HG03280 (cell line): Measurements from ENCODE around the gene OR2M5.

Experiments used
- ATAC-seq: cut with Tn5 transposase; IDR thresholded peaks from one replicate; pipeline ENCODE4 v1.9.1; 2021; ENCODE audit warnings: mild to moderate bottlenecking, moderate library complexity; ENCODE audit not compliant: unreplicated experiment

OR2M5 gene

GRCh38 chr1:248144513-248145198 is at the start of gene OR2M5:
Gene OR2M5 (plus strand): TSS chr1:248145148. CDS start chr1:248145148, 0 bp downstream.
- ATAC-seq, result no peak

- ATAC-seq, result no peak
Observed at GRCh38 chr1:248098529-248098928, 46.4 kb upstream of the OR2M5 start.

- ATAC-seq, result no peak
Observed at GRCh38 chr1:248102847-248103246, 42.1 kb upstream of the OR2M5 start.

- ATAC-seq, result no peak
Observed at GRCh38 chr1:248111157-248111556, 33.8 kb upstream of the OR2M5 start.

GRCh38 chr1:248114890-248115289 is 30.1 kb upstream of the OR2M5 start:
- ATAC-seq, result no peak

- ATAC-seq, result no peak
Observed at GRCh38 chr1:248127653-248128052, 17.3 kb upstream of the OR2M5 start.

GRCh38 chr1:248136811-248137210 is 8.1 kb upstream of the OR2M5 start:
- no peak for ATAC-seq

- ATAC-seq, result no peak
Observed at GRCh38 chr1:248140846-248141245, 4.1 kb upstream of the OR2M5 start.

GRCh38 chr1:248143311-248143710 is 1.6 kb upstream of the OR2M5 start:
- no peak for ATAC-seq

- ATAC-seq, result no peak
Observed at GRCh38 chr1:248152056-248152827, 7.3 kb downstream of the OR2M5 start.

GRCh38 chr1:248155927-248156326 is 11.0 kb downstream of the OR2M5 start:
- no peak for ATAC-seq

GRCh38 chr1:248158758-248159157 is 13.8 kb downstream of the OR2M5 start:
- no peak for ATAC-seq

- no peak for ATAC-seq
Observed at GRCh38 chr1:248164031-248164430, 19.1 kb downstream of the OR2M5 start.

- no peak for ATAC-seq
Observed at GRCh38 chr1:248165186-248165585, 20.2 kb downstream of the OR2M5 start.

- no peak for ATAC-seq
Observed at GRCh38 chr1:248174521-248174920, 29.6 kb downstream of the OR2M5 start, which contains the start of gene OR2M2. Gene OR2M2 (plus strand): TSS chr1:248174821. CDS start chr1:248179986, 5,165 bp downstream.

- ATAC-seq, result no peak
Observed at GRCh38 chr1:248183996-248184395, 39.0 kb downstream of the OR2M5 start.

- ATAC-seq, result no peak
Observed at GRCh38 chr1:248187363-248187762, 42.4 kb downstream of the OR2M5 start.

- ATAC-seq, result no peak
Observed at GRCh38 chr1:248189026-248189425, 44.1 kb downstream of the OR2M5 start.

GRCh38 chr1:248194117-248194516 is 49.2 kb downstream of the OR2M5 start:
- ATAC-seq, result no peak
